NT2/D1 (cell line): ENCODE measurements around the gene ANAPC2.

Experiments
- DNase-seq: peaks from one replicate; pipeline ENCODE4 v3.0.0-alpha.2; 2011; ENCODE audit warnings: low read depth, low spot score
- H3K27me3 ChIP-seq: 2 replicates; pipeline ENCODE4 v1.6.0; 2011; ENCODE audit warnings: mild to moderate bottlenecking; ENCODE audit not compliant: insufficient read length, insufficient read depth
- H3K36me3 ChIP-seq: 2 replicates; pipeline ENCODE4 v1.6.1; 2011; ENCODE audit warnings: mild to moderate bottlenecking, low read length, mixed read lengths; ENCODE audit not compliant: insufficient read depth, insufficient read length
- H3K4me1 ChIP-seq: 2 replicates; pipeline ENCODE4 v1.5.1; 2011; ENCODE audit not compliant: insufficient read depth, insufficient read length
- H3K4me3 ChIP-seq: 2 replicates; pipeline ENCODE4 v1.5.1; 2011; ENCODE audit warnings: low read depth; ENCODE audit not compliant: insufficient read length
- H3K9ac ChIP-seq: 2 replicates; pipeline ENCODE4 v1.6.0; 2011; ENCODE audit warnings: low read depth; ENCODE audit not compliant: insufficient read length
- H3K9me3 ChIP-seq: 2 replicates; pipeline ENCODE4 v1.5.1; 2011; ENCODE audit warnings: mild to moderate bottlenecking, low read length; ENCODE audit not compliant: insufficient read depth
- SUZ12 ChIP-seq: IDR thresholded peaks from 2 replicates; pipeline ENCODE4 v1.6.1; 2011; ENCODE audit not compliant: insufficient read length, insufficient read depth; ENCODE audit errors: extremely low read depth
- YY1 ChIP-seq: IDR thresholded peaks from 2 replicates; pipeline ENCODE4 v1.6.1; 2011; ENCODE audit not compliant: insufficient read length, insufficient read depth
- ZNF274 ChIP-seq: IDR thresholded peaks from 2 replicates; pipeline ENCODE4 v1.6.1; 2011; ENCODE audit warnings: mild to moderate bottlenecking, low read depth, low read length

Gene ANAPC2

GRCh38 chr9:137168904-137169856 lies 19.2 kb downstream of the ANAPC2 start:
- Histone ChIP-seq H3K9me3 (no peaks in the 10 kb centered on the region), H3K4me3 (peak overlapping the region; percentile 60), H3K9ac (peak overlapping the region; percentile 85), H3K36me3 (peaks cover 3% of the 10 kb centered on the region), H3K27me3 (peaks cover 78% of the 10 kb centered on the region), H3K4me1 (peaks cover 29% of the 10 kb centered on the region)
- peak; percentile 54 for DNase-seq
- no peak for TF ChIP-seq ZNF274
- peak; percentile 45 for TF ChIP-seq SUZ12

DNA sequence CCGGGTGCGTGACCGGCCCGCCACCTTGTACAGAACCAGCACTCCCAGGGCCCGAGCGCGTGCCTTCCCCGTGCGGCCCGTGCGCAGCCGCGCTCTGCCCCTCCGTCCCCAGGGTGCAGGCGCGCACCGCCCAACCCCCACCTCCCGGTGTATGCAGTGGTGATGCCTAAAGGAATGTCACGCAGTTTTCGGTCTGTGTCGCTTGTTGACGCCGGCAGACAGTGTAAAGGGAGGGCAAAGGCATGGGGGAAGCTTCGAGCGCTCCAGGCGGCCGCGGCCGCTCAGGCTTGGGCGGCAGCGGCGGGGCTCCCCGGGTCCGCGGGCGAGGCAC lies 19.8 kb downstream of the ANAPC2 start:
- peaks cover 84% of the 10 kb centered on the region for H3K27me3 ChIP-seq
- no peaks in the 10 kb centered on the region for H3K9me3 ChIP-seq
- peak overlapping the region; percentile 60 for H3K4me3 ChIP-seq
- no peak for DNase-seq
- TF ChIP-seq YY1 (no peak), ZNF274 (no peak), SUZ12 (no peak)
- H3K4me1 ChIP-seq = peaks cover 31% of the 10 kb centered on the region
- H3K36me3 ChIP-seq = no peaks in the 10 kb centered on the region
- H3K9ac ChIP-seq = peak overlapping the region; percentile 85

DNA sequence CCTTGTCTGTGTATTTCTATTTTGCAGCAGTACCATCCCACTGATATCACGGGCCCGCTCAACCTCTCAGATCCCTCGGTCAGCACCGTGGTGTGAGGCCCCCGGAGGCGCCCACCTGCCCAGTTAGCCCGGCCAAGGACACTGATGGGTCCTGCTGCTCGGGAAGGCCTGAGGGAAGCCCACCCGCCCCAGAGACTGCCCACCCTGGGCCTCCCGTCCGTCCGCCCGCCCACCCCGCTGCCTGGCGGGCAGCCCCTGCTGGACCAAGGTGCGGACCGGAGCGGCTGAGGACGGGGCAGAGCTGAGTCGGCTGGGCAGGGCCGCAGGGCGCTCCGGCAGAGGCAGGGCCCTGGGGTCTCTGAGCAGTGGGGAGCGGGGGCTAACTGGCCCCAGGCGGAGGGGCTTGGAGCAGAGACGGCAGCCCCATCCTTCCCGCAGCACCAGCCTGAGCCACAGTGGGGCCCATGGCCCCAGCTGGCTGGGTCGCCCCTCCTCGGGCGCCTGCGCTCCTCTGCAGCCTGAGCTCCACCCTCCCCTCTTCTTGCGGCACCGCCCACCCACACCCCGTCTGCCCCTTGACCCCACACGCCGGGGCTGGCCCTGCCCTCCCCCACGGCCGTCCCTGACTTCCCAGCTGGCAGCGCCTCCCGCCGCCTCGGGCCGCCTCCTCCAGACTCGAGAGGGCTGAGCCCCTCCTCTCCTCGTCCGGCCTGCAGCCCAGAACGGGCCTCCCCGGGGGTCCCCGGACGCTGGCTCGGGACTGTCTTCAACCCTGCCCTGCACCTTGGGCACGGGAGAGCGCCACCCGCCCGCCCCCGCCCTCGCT lies 20.4 kb downstream of the ANAPC2 start:
- H3K9ac ChIP-seq = peak overlapping the region; percentile 85
- H3K9me3 ChIP-seq = no peaks in the 10 kb centered on the region
- peaks cover 33% of the 10 kb centered on the region for H3K4me1 ChIP-seq
- H3K27me3 ChIP-seq = peaks cover 89% of the 10 kb centered on the region
- H3K36me3 ChIP-seq = no peaks in the 10 kb centered on the region
- H3K4me3 ChIP-seq = peak overlapping the region; percentile 4
- no peak for DNase-seq
- TF ChIP-seq ZNF274 = no peak
- TF ChIP-seq YY1 = no peak
- TF ChIP-seq SUZ12 = peak; percentile 44

DNA sequence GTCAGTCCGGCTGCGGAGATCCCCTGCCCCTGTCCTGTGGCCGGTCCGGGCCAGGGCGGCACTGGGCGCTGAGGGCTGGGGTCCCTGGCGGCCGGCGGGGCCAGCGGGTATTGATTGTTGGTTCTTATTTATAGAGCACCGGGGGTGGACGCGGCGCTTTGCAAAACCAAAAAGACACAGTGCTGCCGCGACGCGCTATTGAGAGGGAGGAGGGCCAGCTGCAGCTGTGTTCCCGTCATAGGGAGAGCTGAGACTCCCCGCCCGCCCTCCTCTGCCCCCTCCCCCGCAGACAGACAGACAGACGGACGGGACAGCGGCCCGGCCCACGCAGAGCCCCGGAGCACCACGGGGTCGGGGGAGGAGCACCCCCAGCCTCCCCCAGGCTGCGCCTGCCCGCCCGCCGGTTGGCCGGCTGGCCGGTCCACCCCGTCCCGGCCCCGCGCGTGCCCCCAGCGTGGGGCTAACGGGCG lies 21.0 kb downstream of the ANAPC2 start:
- peaks cover 36% of the 10 kb centered on the region for H3K4me1 ChIP-seq
- H3K27me3 ChIP-seq = peaks cover 95% of the 10 kb centered on the region
- TF ChIP-seq YY1 (no peak), SUZ12 (no peak)
- no peaks in the 10 kb centered on the region for H3K9me3 ChIP-seq
- H3K4me3 ChIP-seq = peak overlapping the region; percentile 4
- DNase-seq = no peak
- peak overlapping the region; percentile 79 for H3K9ac ChIP-seq
- no peaks in the 10 kb centered on the region for H3K36me3 ChIP-seq

DNA sequence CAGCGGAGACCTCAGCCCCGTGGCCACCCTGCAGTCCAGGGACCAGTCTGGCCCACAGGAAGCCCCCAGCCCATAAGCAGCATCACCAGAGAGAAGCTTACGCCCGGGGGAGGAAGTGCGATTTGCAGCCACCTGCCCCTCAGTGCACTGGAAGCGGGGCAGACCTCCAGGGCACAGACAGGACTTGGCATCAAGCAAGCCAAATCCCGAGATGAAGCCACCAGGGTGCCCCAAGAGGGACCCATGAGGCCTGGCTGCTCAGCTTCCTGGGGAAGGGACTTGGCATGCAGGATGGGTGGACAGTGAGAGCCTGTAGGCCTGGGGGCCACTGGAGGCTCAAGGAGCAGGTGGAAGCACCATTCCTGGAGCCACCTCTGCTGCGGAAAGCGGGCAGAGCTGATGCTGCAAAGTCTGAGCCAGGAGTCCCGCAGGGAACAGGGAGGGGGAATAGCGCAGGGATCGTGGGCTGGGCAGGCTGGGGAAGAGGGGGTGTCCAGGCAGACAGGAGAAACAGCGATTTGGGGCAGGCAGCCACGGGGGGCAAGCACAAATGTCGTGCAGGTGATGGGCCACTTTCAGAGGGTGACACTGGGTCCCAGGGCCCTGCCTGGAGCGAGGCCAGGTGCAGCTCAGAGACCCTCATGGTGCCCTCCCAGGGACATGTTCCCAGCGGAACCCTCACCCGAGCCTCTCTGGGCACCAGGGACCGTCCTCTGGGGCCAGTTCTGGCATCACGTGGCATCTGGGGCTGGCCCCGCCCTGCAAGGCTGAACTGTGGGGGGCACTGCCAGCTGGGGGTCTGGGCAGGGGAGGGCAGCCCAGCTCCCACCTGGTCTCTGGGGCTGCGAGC lies 21.8 kb downstream of the ANAPC2 start:
- Histone ChIP-seq H3K4me1 (peaks cover 36% of the 10 kb centered on the region), H3K36me3 (no peaks in the 10 kb centered on the region), H3K9ac (peak overlapping the region; percentile 21)

DNA sequence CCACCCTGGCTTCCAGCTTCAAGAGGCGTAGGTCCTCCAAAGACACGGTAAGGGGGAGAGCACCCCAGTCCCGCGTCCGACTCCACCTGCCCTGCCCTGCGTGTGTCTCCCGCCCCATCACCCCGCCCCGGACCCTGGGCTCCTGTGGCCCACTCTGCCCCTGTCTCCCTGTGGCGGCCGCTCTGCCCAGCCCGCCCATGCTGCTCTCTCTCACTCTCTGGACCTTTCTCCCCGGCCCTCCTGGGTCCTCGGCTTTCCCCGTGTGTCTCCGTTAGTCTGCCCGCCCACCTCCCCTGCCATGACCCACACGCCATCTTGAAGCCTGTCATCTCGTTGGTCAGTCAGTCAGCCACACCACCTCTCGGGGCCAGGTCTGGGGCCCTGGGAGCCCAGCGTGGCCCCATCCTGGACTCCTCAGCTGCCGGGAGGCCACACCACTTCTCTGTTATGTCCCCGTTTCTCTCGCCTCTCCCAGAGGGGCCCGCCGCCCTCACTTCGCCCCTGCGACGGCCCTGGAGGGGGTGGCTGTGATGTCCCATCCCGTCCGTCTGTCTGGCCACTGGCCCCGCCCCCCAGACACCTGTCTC lies 23.0 kb downstream of the ANAPC2 start:
- Histone ChIP-seq H3K9me3 (no peaks in the 10 kb centered on the region), H3K4me1 (peaks cover 28% of the 10 kb centered on the region), H3K27me3 (peaks cover 96% of the 10 kb centered on the region), H3K36me3 (no peaks in the 10 kb centered on the region), H3K9ac (no peak overlapping the region), H3K4me3 (no peak overlapping the region)
- TF ChIP-seq YY1 (no peak), SUZ12 (no peak), ZNF274 (no peak)
- no peak for DNase-seq

More for the DNA sequence above, 21.8 kb downstream of the ANAPC2 start:
- Histone ChIP-seq H3K9me3 (no peaks in the 10 kb centered on the region), H3K4me3 (no peak overlapping the region), H3K27me3 (peaks cover 98% of the 10 kb centered on the region)
- no peak for DNase-seq
- TF ChIP-seq ZNF274 = no peak
- TF ChIP-seq YY1 = no peak
- TF ChIP-seq SUZ12 = no peak
